ENCODE data around the gene XPO5.

DNA sequence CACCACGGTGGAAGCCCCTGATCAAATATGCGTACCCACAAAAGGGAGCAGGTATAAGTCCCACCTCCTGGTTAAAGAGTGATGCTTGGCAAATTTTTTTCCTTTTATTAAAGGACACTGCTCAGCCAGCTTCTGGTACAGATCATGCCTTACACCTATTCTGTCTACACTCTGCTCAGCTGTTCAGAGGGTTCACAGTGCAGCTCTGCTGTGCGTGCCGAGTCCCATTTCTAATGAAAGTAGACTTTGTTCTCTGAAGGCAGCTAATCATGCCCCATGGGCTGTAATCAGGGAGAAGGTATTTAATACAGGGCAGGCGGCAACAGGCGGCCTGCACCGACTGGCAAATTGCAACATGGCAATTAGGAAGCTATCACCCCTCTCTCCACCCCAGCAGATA, 82.0 kb downstream of the XPO5 start:
- TF ChIP-seq, protein P1, sequence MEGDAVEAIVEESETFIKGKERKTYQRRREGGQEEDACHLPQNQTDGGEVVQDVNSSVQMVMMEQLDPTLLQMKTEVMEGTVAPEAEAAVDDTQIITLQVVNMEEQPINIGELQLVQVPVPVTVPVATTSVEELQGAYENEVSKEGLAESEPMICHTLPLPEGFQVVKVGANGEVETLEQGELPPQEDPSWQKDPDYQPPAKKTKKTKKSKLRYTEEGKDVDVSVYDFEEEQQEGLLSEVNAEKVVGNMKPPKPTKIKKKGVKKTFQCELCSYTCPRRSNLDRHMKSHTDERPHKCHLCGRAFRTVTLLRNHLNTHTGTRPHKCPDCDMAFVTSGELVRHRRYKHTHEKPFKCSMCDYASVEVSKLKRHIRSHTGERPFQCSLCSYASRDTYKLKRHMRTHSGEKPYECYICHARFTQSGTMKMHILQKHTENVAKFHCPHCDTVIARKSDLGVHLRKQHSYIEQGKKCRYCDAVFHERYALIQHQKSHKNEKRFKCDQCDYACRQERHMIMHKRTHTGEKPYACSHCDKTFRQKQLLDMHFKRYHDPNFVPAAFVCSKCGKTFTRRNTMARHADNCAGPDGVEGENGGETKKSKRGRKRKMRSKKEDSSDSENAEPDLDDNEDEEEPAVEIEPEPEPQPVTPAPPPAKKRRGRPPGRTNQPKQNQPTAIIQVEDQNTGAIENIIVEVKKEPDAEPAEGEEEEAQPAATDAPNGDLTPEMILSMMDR (IDR thresholded peaks at IDR 0.05): no peak
- no peak for TF ChIP-seq POLR2A (IDR thresholded peaks at IDR 0.05)

Data from lower leg skin (tissue), 3 donors.